Measurements from ENCODE around the gene TMEM271. TPM values are rescaled to one million over a fixed set of nuclear protein-coding genes. Genes with fewer than 3 reads are reported as not detected.

Gene TMEM271
- total RNA-seq (not detected), polyA plus RNA-seq (not detected)
- long read RNA-seq, donor 1 = 0 reads
- long read RNA-seq, donor 2 = 0 reads
- long read RNA-seq, donor 3 = 0 reads
- long read RNA-seq, donor 4 = 0 reads
- long read RNA-seq, donor 5 = 0 reads

- no peak for DNase-seq
- H3K4me1 ChIP-seq (ENCODE audit: control insufficient read depth in 5 of 5, insufficient read depth in 5 of 5, low read length in 5 of 5) = peaks cover 0 to 14% (median 0%) of the 10 kb centered on the region in 5 donors
- no peak for ATAC-seq (ENCODE audit: insufficient read depth, low FRiP score)
- H3K36me3 ChIP-seq (ENCODE audit: control insufficient read depth in 4 of 4, insufficient read depth in 4 of 4, low read length in 4 of 4) = no peaks in the 10 kb centered on the region
- H3K27ac ChIP-seq (ENCODE audit: low read depth in 1 of 2, low read length in 1 of 2) = no peak within 1 kb of the TSS
- WGBS, 2 donors = 1 to 2% methylated on average over 15 to 50 of the region's 60 CpGs
- H3K9me3 ChIP-seq (ENCODE audit: control insufficient read depth in 4 of 4, insufficient read depth in 3 of 4, low read length in 3 of 4) = peaks cover 0 to 14% (median 0%) of the 10 kb centered on the region in 4 donors
- peaks cover 31 to 73% (median 53%) of the 10 kb centered on the region in 3 donors for H3K27me3 ChIP-seq (ENCODE audit: control insufficient read depth in 3 of 3, insufficient read depth in 3 of 3, low read length in 2 of 3)
- H3K4me3 ChIP-seq = no peak within 1 kb of the TSS
- no peak within 1 kb of the TSS for H3K9ac ChIP-seq (ENCODE audit: insufficient read depth in 1 of 2, low read length in 2 of 2)
- TF ChIP-seq CTCF (IDR thresholded peaks at IDR 0.05; ENCODE audit: control extremely low read depth, extremely low read depth) = no peak
Observed at GRCh38 chr4:576245-576821, at the start of gene TMEM271. TMEM271 (minus strand) TSS chr4:576295; CDS start chr4:576062, 233 bp downstream.

- Histone ChIP-seq H3K36me3 (ENCODE audit: control insufficient read depth in 4 of 4, insufficient read depth in 4 of 4, low read length in 4 of 4) (no peaks in the 10 kb centered on the region), H3K27me3 (ENCODE audit: control insufficient read depth in 3 of 3, insufficient read depth in 3 of 3, low read length in 2 of 3) (peaks cover 0 to 3% (median 0%) of the 10 kb centered on the region in 3 donors), H3K9me3 (ENCODE audit: control insufficient read depth in 4 of 4, insufficient read depth in 3 of 4, low read length in 3 of 4) (no peaks in the 10 kb centered on the region), H3K4me3 (no peak overlapping the region), H3K27ac (ENCODE audit: low read depth in 1 of 2, low read length in 1 of 2) (no peak overlapping the region), H3K4me1 (ENCODE audit: control insufficient read depth in 5 of 5, insufficient read depth in 5 of 5, low read length in 5 of 5) (no peaks in the 10 kb centered on the region), H3K9ac (ENCODE audit: insufficient read depth in 1 of 2, low read length in 2 of 2) (no peak overlapping the region)
- no peak for ATAC-seq (ENCODE audit: insufficient read depth, low FRiP score)
- DNase-seq = no peak
- TF ChIP-seq CTCF (IDR thresholded peaks at IDR 0.05; ENCODE audit: control extremely low read depth, extremely low read depth) = no peak
- WGBS, 2 donors = 93% methylated on average over 39 of the region's 39 CpGs
Observed at GRCh38 chr4:625631-626161, 49.6 kb upstream of the TMEM271 start.

GRCh38 chr4:624705-625590 lies 48.9 kb upstream of the TMEM271 start, which contains the start of gene PDE6B:
PDE6B (plus strand) TSS chr4:625573; CDS start chr4:625627, 54 bp downstream.
- TF ChIP-seq CTCF (IDR thresholded peaks at IDR 0.05; ENCODE audit: control extremely low read depth, extremely low read depth) = no peak
- Histone ChIP-seq H3K27ac (ENCODE audit: low read depth in 1 of 2, low read length in 1 of 2) (no peak within 1 kb of the TSS), H3K36me3 (ENCODE audit: control insufficient read depth in 4 of 4, insufficient read depth in 4 of 4, low read length in 4 of 4) (no peaks in the 10 kb centered on the region), H3K27me3 (ENCODE audit: control insufficient read depth in 3 of 3, insufficient read depth in 3 of 3, low read length in 2 of 3) (peaks cover 0 to 3% (median 0%) of the 10 kb centered on the region in 3 donors), H3K4me1 (ENCODE audit: control insufficient read depth in 5 of 5, insufficient read depth in 5 of 5, low read length in 5 of 5) (no peaks in the 10 kb centered on the region), H3K9me3 (ENCODE audit: control insufficient read depth in 4 of 4, insufficient read depth in 3 of 4, low read length in 3 of 4) (no peaks in the 10 kb centered on the region), H3K9ac (ENCODE audit: insufficient read depth in 1 of 2, low read length in 2 of 2) (no peak within 1 kb of the TSS), H3K4me3 (no peak within 1 kb of the TSS)
- no peak for DNase-seq
- ATAC-seq (ENCODE audit: insufficient read depth, low FRiP score) = no peak
- 84 to 87% methylated on average over 19 to 21 of the region's 21 CpGs for WGBS, 2 donors
